ENCODE results near the gene NFIA.

The NFIA gene

DNA sequence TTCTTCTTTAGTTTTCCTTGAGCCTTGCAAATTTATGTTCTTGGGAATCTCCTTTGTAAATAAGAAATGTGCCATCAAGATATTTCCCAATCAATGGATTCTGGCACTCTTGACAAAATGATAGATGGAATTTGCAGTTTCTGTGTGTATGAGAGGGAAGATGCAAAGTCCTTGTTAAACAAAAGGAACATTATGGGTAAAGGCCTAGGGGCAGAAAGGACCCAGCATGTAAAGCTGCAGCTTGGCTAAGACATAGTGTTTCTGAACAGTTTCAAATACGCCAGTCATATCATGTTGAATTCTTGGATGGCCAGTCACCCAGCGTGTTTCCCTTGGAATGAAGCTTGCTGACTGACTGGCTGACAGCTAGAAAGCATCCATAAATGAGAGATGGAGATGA is 210.8 kb downstream of the NFIA start:
- no peak overlapping the region for H3K4me3 ChIP-seq (replicated peaks in 1 of 2; ENCODE audit: low read depth in 2 of 2, low read length in 2 of 2)
- TF ChIP-seq, protein P1, sequence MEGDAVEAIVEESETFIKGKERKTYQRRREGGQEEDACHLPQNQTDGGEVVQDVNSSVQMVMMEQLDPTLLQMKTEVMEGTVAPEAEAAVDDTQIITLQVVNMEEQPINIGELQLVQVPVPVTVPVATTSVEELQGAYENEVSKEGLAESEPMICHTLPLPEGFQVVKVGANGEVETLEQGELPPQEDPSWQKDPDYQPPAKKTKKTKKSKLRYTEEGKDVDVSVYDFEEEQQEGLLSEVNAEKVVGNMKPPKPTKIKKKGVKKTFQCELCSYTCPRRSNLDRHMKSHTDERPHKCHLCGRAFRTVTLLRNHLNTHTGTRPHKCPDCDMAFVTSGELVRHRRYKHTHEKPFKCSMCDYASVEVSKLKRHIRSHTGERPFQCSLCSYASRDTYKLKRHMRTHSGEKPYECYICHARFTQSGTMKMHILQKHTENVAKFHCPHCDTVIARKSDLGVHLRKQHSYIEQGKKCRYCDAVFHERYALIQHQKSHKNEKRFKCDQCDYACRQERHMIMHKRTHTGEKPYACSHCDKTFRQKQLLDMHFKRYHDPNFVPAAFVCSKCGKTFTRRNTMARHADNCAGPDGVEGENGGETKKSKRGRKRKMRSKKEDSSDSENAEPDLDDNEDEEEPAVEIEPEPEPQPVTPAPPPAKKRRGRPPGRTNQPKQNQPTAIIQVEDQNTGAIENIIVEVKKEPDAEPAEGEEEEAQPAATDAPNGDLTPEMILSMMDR (IDR thresholded peaks at IDR 0.05; ENCODE audit: low read depth, low read length): no peak
- peak in 1 of 2 donors; percentile 65 for DNase-seq (ENCODE audit: low read depth in 2 of 2)

DNA sequence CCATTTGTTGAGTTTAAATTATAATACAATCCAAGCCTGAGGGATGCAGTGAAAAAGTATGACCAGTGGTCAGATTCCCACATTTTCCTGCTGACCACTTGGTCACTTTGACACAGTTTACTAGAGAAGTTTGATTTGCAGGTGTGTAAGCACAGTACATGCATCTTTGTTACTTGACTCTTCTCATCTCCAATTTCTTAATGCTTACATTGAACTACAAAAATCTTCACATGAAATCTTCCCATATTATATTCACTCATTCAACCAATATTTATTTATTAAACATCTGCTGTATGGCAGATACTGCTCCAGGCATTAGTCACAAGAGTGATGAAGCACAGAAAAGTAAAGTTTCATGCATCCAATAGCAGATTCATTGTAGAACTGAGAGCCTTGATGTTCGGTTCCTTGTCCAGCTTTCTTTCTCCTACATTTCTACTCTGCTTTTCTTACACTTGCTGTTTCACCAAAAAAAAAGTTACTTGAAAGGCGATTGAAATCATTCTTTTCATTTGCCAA is 211.7 kb downstream of the NFIA start:
- DNase-seq (ENCODE audit: low read depth in 2 of 2): peak in 1 of 2 donors; percentile 59
- TF ChIP-seq, protein P1 (IDR thresholded peaks at IDR 0.05; ENCODE audit: low read depth, low read length): no peak
- no peak overlapping the region for H3K4me3 ChIP-seq (replicated peaks in 1 of 2; ENCODE audit: low read depth in 2 of 2, low read length in 2 of 2)

DNA sequence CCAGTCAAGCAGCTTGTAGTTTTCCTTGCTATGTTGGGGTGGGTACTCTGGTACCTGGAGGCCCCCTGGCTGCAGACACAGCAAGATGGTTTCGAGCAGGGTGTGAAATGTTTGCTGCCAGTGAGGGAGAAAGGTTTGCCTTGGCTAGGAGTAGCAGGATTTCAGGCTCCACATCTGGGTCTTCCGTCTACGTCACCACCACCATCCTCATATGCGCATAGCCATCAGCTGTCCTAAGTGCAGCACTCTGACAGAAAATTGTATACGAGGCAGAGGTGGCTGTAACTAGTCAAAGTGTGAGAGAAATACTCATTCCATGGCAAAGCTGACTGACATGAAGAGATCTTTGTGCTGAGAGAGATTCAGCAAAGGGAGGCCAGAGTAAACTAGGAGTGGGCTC is 212.6 kb downstream of the NFIA start:
- H3K4me3 ChIP-seq (replicated peaks in 1 of 2; ENCODE audit: low read depth in 2 of 2, low read length in 2 of 2): no peak overlapping the region
- no peak for DNase-seq (ENCODE audit: low read depth in 2 of 2)
- TF ChIP-seq, protein P1 (IDR thresholded peaks at IDR 0.05; ENCODE audit: low read depth, low read length): no peak

DNA sequence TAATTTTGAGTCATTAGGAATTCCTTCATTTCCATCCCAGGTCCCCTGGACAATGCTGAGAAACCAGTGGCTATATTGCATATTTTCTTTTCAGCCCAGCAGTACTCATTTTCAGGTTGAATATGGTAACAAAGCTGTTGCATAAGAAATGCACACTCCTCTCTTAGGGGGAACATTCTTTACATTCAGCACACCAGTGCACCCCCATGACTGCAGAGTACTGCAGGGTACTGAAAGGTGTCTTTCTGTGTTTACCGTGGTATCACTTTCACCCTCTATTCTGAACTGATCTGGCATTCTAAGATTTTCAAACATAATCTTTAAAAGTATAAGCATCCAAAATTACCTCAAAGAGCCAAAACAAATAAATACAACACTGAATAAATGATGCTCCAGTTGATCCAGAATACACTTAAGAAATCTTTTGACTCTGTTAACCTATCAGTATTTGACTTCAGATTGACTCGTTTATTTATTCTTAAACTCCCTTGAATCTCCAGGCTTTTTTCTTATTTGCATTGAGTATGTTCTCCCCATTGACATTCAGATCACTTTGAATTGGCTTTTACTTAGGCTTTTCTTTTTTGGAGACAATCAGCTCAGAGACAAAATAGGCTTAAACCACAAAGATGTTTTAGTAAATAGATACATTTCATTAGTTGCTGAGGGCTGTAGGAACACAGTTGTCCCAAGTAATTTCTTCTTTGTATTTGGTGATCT is 213.6 kb downstream of the NFIA start:
- no peak overlapping the region for H3K4me3 ChIP-seq (replicated peaks in 1 of 2; ENCODE audit: low read depth in 2 of 2, low read length in 2 of 2)
- DNase-seq (ENCODE audit: low read depth in 2 of 2): no peak
- TF ChIP-seq, protein P1 (IDR thresholded peaks at IDR 0.05; ENCODE audit: low read depth, low read length): no peak

DNA sequence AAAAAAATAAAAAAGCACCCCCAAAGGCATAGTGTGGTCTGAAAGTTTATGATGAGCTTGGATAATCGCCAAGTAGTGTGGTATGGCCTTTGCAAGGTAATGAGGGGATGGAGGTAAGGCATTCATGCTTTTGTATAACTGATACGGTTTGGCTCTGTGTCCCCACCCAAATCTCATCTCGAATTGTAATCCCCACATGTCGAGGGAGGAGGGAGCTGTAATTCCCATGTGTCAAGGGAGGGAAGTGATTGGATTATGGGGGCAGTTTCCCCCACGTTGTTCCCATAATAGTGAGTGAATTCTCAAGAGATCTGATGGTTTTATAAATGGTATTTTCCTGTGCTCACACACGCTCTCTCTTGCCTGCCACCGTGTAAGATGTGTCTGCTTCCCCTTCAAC is 215.5 kb downstream of the NFIA start:
- no peak for DNase-seq (ENCODE audit: low read depth in 2 of 2)
- no peak overlapping the region for H3K4me3 ChIP-seq (replicated peaks in 1 of 2; ENCODE audit: low read depth in 2 of 2, low read length in 2 of 2)
- TF ChIP-seq, protein P1 (IDR thresholded peaks at IDR 0.05; ENCODE audit: low read depth, low read length): no peak

DNA sequence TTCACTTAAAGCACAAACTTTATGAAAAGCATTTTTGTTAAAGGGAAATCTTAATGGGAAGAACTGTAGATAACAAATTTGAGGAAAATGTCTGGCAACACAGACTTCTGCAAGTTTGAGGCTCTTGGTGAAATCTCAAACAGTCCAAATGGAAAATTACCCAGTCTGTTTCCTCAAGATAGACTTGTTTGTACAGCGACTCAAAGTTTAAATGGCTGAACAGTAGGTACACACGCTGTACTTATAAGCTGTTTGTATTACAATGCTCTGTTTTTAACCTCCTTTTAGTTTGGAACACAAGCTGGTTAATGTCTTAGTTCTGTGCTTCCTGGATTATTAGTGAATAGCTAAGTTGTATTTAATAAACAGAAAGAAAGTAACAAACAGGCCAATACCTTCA is 217.1 kb downstream of the NFIA start:
- H3K4me3 ChIP-seq (replicated peaks in 1 of 2; ENCODE audit: low read depth in 2 of 2, low read length in 2 of 2): no peak overlapping the region
- peak; percentile 43 to 47 for DNase-seq (ENCODE audit: low read depth in 2 of 2)
- TF ChIP-seq, protein P1 (IDR thresholded peaks at IDR 0.05; ENCODE audit: low read depth, low read length): no peak
